ENCODE measurements around the gene ALK. TPM values are rescaled to one million over a fixed set of nuclear protein-coding genes. Genes with fewer than 3 reads are reported as not detected.

The ALK gene
- total and polyA plus RNA-seq, 10 of the 15 experiments (the other 5 are each of a cell fraction or from before 2014, with no cell fraction given): 0.11 TPM; not detected in 9

DNA sequence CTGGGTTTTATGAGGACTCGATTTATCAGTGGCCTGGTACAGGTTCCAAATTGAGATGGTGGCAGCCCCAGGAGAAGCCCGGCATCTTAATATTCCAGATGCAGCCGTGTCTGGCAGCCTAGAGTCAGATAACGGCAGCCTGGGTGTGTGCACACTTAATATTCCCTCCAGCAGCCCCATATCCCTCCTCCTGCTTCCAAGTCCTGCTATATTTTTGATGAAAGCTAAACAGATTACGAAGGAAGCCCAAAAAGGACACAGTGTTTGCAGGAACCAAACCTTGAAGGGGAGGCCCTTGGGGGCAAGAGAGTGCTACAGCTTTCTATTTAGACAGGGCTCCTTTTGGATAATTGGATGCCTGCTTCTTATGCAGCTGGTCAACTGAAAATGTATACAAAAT lies 25.1 kb upstream of the ALK start:
- H3K9ac ChIP-seq (ENCODE audit: control insufficient read depth, insufficient read depth, low read length): no peak overlapping the region
- no peak overlapping the region for H3K4me3 ChIP-seq
- in situ Hi-C loops (cut with MboI) (no loop called here), intact Hi-C loops (cut with micrococcal nuclease; ENCODE audit: unreplicated experiment) (no loop called here)
- H3K9me3 ChIP-seq (replicated peaks; ENCODE audit: control insufficient read depth, insufficient read depth, low read length): no peaks in the 10 kb centered on the region
- no peaks in the 10 kb centered on the region for H3K4me1 ChIP-seq (ENCODE audit: control insufficient read depth, insufficient read depth, low read length)
- RAD21 ChIA-PET (ENCODE audit: unreplicated experiment): no interaction called here
- FAIRE-seq (no peak), ATAC-seq (no peak), DNase-seq (ENCODE audit: low read depth, low spot score) (no peak)
- BruUV-seq (replicated peaks): no TSS peak
- no peaks in the 10 kb centered on the region for H3K36me3 ChIP-seq (ENCODE audit: control insufficient read depth in 2 of 2, insufficient read depth in 2 of 2, low read length in 1 of 2)
- no peak overlapping the region for H3K27ac ChIP-seq (ENCODE audit: control insufficient read depth, insufficient read depth)
- CTCF ChIA-PET: no interaction called here
- POLR2A ChIA-PET: no interaction called here
- 12% methylated on average over 5 of the region's 5 CpGs for WGBS (ENCODE audit: insufficient coverage, insufficient replicate concordance, low lambda C conversion rate, missing lambda C conversion rate)
- no peak overlapping the region for H2AFZ ChIP-seq (ENCODE audit: control insufficient read depth, low read depth, low read length)
- H4K20me1 ChIP-seq (ENCODE audit: control insufficient read depth, insufficient read depth): no peaks in the 10 kb centered on the region
- no peak for TF ChIP-seq TAF1 (IDR thresholded peaks at IDR 0.05; ENCODE audit: borderline replicate concordance, low read depth, low read length)
- TF ChIP-seq EED (IDR thresholded peaks at IDR 0.05; ENCODE audit: low read depth): no peak
- TF ChIP-seq, protein P1, sequence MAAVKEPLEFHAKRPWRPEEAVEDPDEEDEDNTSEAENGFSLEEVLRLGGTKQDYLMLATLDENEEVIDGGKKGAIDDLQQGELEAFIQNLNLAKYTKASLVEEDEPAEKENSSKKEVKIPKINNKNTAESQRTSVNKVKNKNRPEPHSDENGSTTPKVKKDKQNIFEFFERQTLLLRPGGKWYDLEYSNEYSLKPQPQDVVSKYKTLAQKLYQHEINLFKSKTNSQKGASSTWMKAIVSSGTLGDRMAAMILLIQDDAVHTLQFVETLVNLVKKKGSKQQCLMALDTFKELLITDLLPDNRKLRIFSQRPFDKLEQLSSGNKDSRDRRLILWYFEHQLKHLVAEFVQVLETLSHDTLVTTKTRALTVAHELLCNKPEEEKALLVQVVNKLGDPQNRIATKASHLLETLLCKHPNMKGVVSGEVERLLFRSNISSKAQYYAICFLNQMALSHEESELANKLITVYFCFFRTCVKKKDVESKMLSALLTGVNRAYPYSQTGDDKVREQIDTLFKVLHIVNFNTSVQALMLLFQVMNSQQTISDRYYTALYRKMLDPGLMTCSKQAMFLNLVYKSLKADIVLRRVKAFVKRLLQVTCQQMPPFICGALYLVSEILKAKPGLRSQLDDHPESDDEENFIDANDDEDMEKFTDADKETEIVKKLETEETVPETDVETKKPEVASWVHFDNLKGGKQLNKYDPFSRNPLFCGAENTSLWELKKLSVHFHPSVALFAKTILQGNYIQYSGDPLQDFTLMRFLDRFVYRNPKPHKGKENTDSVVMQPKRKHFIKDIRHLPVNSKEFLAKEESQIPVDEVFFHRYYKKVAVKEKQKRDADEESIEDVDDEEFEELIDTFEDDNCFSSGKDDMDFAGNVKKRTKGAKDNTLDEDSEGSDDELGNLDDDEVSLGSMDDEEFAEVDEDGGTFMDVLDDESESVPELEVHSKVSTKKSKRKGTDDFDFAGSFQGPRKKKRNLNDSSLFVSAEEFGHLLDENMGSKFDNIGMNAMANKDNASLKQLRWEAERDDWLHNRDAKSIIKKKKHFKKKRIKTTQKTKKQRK (IDR thresholded peaks at IDR 0.05; ENCODE audit: low read depth, low read length): no peak
- no peak for TF ChIP-seq SMC3 (IDR thresholded peaks at IDR 0.05; ENCODE audit: borderline replicate concordance, low read length)
- TF ChIP-seq SMAD5 (IDR thresholded peaks at IDR 0.05; ENCODE audit: low read depth): no peak
- no peak for TF ChIP-seq CBX3 (IDR thresholded peaks at IDR 0.05; ENCODE audit: borderline replicate concordance, low read depth)
- TF ChIP-seq POLR2AphosphoS2 (IDR thresholded peaks at IDR 0.05; ENCODE audit: low read depth, low read length): no peak
- H3K79me2 ChIP-seq (ENCODE audit: control insufficient read depth, insufficient read depth, low read length): no peaks in the 10 kb centered on the region
- no peak overlapping the region for H3K4me2 ChIP-seq (ENCODE audit: control insufficient read depth, insufficient read depth)
- no peaks in the 10 kb centered on the region; a peak in 1 of 4 replicates for H3K27me3 ChIP-seq (replicated peaks in 1 of 2; ENCODE audit: control insufficient read depth in 2 of 2, insufficient read depth in 2 of 2, low read length in 1 of 2)
- SMC1A ChIA-PET (ENCODE audit: uncharacterized antibody, unreplicated experiment): no interaction called here

All from GM12878 (cell line).